HCT116 (cell line): ENCODE measurements around the gene TRDMT1. TPM values are rescaled to one million over a fixed set of nuclear protein-coding genes. Genes with fewer than 3 reads are reported as not detected.

Experiments
- ATAC-seq: fragments of 200-7000 bp; cut with Tn5 transposase; 2 replicates; pipeline ENCODE4 v1.9.1; 2020; ENCODE audit warnings: mild to moderate bottlenecking, moderate library complexity
- BruUV-seq: library from RNA; stranded (reverse); fragments of 400-500 nt; replicated peaks from 2 replicates; lab custom pipeline; 2021; lab: Mats Ljungman, UMichigan
- CTCF ChIA-PET: fragments of 300-600 bp; sonication (Branson Sonifier 250); formaldehyde crosslinking; loops from one replicate; lab custom pipeline; 2021; ENCODE audit warnings: antibody characterized with exemption; lab: Charles Lee
- POLR2A ChIA-PET: fragments of 300-600, 350-600 bp; sonication (Branson Sonifier 250); formaldehyde crosslinking; loops from one replicate; lab custom pipeline; 2021; ENCODE audit warnings: antibody characterized with exemption; lab: Charles Lee
- RAD21 ChIA-PET, 2 experiments: fragments of 300-600 bp; sonication (Branson Sonifier 250); formaldehyde crosslinking; loops; one replicate each; lab custom pipeline; 2023; ENCODE audit warnings: low total read pairs in 2 of 2; ENCODE audit not compliant: uncharacterized antibody in 2 of 2, unreplicated experiment in 2 of 2, low non-redundant PET in 1 of 2; lab: Charles Lee
- DNase-seq: peaks from one replicate; pipeline ENCODE4 v3.0.0-alpha.2; 2010; ENCODE audit warnings: low read depth, low spot score
- H2AFZ ChIP-seq: fragments of 200-600 bp; shearing (Covaris generic), sonication (generic); 2 replicates; pipeline ENCODE4 v1.6.1; 2017; ENCODE audit warnings: low read depth, mixed run types, mixed read lengths, antibody characterized with exemption, low read length; ENCODE audit not compliant: poor library complexity, severe bottlenecking
- H3K27ac ChIP-seq: 2 replicates; pipeline ENCODE4 v1.5.1; 2012; ENCODE audit warnings: low read depth, low read length
- H3K27me3 ChIP-seq: fragments of 200-600 bp; sonication (generic); 2 replicates; pipeline ENCODE4 v1.6.1; 2016; ENCODE audit warnings: mixed run types, low read length, mixed read lengths; ENCODE audit not compliant: insufficient read depth
- H3K36me3 ChIP-seq, 2 experiments: fragments of 200-500 bp in 1 of 2; fragments of 200-600 bp in 1 of 2; sonication (Bioruptor generic) in 1 of 2; sonication (generic) in 1 of 2; 2 replicates each; pipeline versions ENCODE4 v1.5.1 to v1.6.1; 2014 to 2016; ENCODE audit warnings: low read length in 2 of 2, inconsistent platforms in 1 of 2, mixed read lengths in 1 of 2, mixed run types in 1 of 2; ENCODE audit not compliant: insufficient read depth in 2 of 2, control insufficient read depth in 1 of 2
- H3K4me1 ChIP-seq, 2 experiments: fragments of 200-600 bp in 1 of 2; sonication (generic) in 1 of 2; 2 replicates each; pipeline versions ENCODE4 v1.5.1 to v1.6.1; 2012 to 2017; ENCODE audit warnings: low read length in 2 of 2, inconsistent platforms in 1 of 2, mild to moderate bottlenecking in 1 of 2, mixed read lengths in 1 of 2, mixed run types in 1 of 2, moderate library complexity in 1 of 2; ENCODE audit not compliant: insufficient read depth in 2 of 2, control insufficient read depth in 1 of 2
- H3K4me2 ChIP-seq: fragments of 200-600 bp; sonication (generic); 2 replicates; pipeline ENCODE4 v1.6.1; 2017; ENCODE audit warnings: mixed run types, low read length, mixed read lengths
- H3K4me3 ChIP-seq, 2 experiments: fragments of 200-600 bp in 1 of 2; sonication (generic) in 1 of 2; replicated peaks in 1 of 2; 2 replicates each; pipeline ENCODE4 v1.5.1; 2011 to 2016; ENCODE audit warnings: low read length in 2 of 2, control low read depth in 1 of 2, low read depth in 1 of 2, mild to moderate bottlenecking in 1 of 2, mixed read lengths in 1 of 2, mixed run types in 1 of 2
- H3K79me2 ChIP-seq: fragments of 200-600 bp; sonication (generic); 2 replicates; pipeline ENCODE4 v1.6.1; 2017; ENCODE audit warnings: mild to moderate bottlenecking, mixed run types, low read length, moderate library complexity, mixed read lengths; ENCODE audit not compliant: insufficient read depth
- H3K9ac ChIP-seq: fragments of 200-600 bp; sonication (generic); 2 replicates; pipeline ENCODE4 v1.6.1; 2016; ENCODE audit warnings: low read length, mixed read lengths
- H3K9me2 ChIP-seq: fragments of 200-600 bp; sonication (generic), shearing (Covaris generic); 2 replicates; pipeline ENCODE4 v1.6.1; 2017; ENCODE audit warnings: mixed run types, mild to moderate bottlenecking, moderate library complexity; ENCODE audit not compliant: insufficient read depth
- H3K9me3 ChIP-seq, 2 experiments: fragments of 200-500 bp in 1 of 2; fragments of 200-600 bp in 1 of 2; sonication (Bioruptor generic) in 1 of 2; sonication (generic) in 1 of 2; 2 replicates each; pipeline ENCODE4 v1.6.1; 2014 to 2017; ENCODE audit warnings: low read length in 2 of 2, mixed read lengths in 2 of 2, inconsistent platforms in 1 of 2, low read depth in 1 of 2, mild to moderate bottlenecking in 1 of 2, mixed run types in 1 of 2, moderate library complexity in 1 of 2; ENCODE audit not compliant: control insufficient read depth in 1 of 2, insufficient read depth in 1 of 2
- H4K20me1 ChIP-seq: fragments of 200-600 bp; sonication (generic), shearing (Covaris generic); 2 replicates; pipeline ENCODE4 v1.6.1; 2017; ENCODE audit warnings: mixed run types, mild to moderate bottlenecking, moderate library complexity; ENCODE audit not compliant: insufficient read depth
- CBX3 ChIP-seq: IDR thresholded peaks from 2 replicates; pipeline ENCODE4 v1.6.1; 2012; ENCODE audit warnings: low read depth
- EGR1 ChIP-seq: IDR thresholded peaks from 2 replicates; pipeline ENCODE4 v1.6.1; 2012; ENCODE audit warnings: low read depth
- ELF1 ChIP-seq: IDR thresholded peaks from 2 replicates; pipeline ENCODE4 v1.6.1; 2012; ENCODE audit warnings: low read depth, borderline replicate concordance
- EZH2 ChIP-seq: fragments of 200-600 bp; sonication (generic); IDR thresholded peaks from 2 replicates; pipeline ENCODE4 v1.6.1; 2017; ENCODE audit warnings: antibody characterized with exemption, mixed run types
- EZH2phosphoT487 ChIP-seq: fragments of 200-600 bp; IDR thresholded peaks from 2 replicates; pipeline ENCODE4 v1.6.1; 2018; ENCODE audit warnings: antibody characterized with exemption, borderline replicate concordance
- FOSL1 ChIP-seq: IDR thresholded peaks from 2 replicates; pipeline ENCODE4 v1.6.1; 2012; ENCODE audit warnings: low read depth
- JUND ChIP-seq: IDR thresholded peaks from 2 replicates; pipeline ENCODE4 v1.6.1; 2012
- POLR2A ChIP-seq: IDR thresholded peaks from 2 replicates; pipeline ENCODE4 v1.7.0; 2011; ENCODE audit warnings: borderline replicate concordance; ENCODE audit not compliant: insufficient read depth, insufficient read length; ENCODE audit errors: extremely low read depth
- POLR2AphosphoS5 ChIP-seq: IDR thresholded peaks from 2 replicates; pipeline ENCODE4 v1.6.1; 2011; ENCODE audit warnings: mild to moderate bottlenecking, low read depth, low read length, moderate library complexity
- RAD21 ChIP-seq: IDR thresholded peaks from 2 replicates; pipeline ENCODE4 v1.6.1; 2012; ENCODE audit warnings: low read depth, mild to moderate bottlenecking
- SRF ChIP-seq: IDR thresholded peaks from 2 replicates; pipeline ENCODE4 v1.6.1; 2012; ENCODE audit warnings: low read depth
- TCF7L2 ChIP-seq: IDR thresholded peaks from 2 replicates; pipeline ENCODE4 v1.7.0; 2011; ENCODE audit warnings: borderline replicate concordance, inconsistent platforms; ENCODE audit not compliant: insufficient read depth, insufficient read length; ENCODE audit errors: extremely low read depth
- YY1 ChIP-seq: IDR thresholded peaks from 2 replicates; pipeline ENCODE4 v1.6.1; 2011; ENCODE audit warnings: low read length, low read depth, moderate library complexity, mild to moderate bottlenecking; ENCODE audit not compliant: insufficient replicate concordance; ENCODE audit errors: extremely low read depth
- ZFX ChIP-seq: fragments of 450-650 bp; IDR thresholded peaks from 2 replicates; pipeline ENCODE4 v1.6.1; 2017
- intact Hi-C: fragments of 100-400 bp; cut with micrococcal nuclease; formaldehyde crosslinking; loops from 2 replicates; pipeline ENCODE4 v1.10.0; 2022
- total RNA-seq: library from RNA; stranded (reverse); gene quantifications from one replicate; pipeline ENCODE4 v1.2.1, GENCODE V29; 2021; ENCODE audit not compliant: unreplicated experiment
- TF ChIP-seq, protein P1 (sequence below): IDR thresholded peaks from 2 replicates; pipeline ENCODE4 v1.6.1; 2012
- TF ChIP-seq, protein P2 (sequence below): IDR thresholded peaks from 2 replicates; pipeline ENCODE4 v1.6.1; 2011; ENCODE audit warnings: mild to moderate bottlenecking, low read length, moderate library complexity; ENCODE audit not compliant: insufficient replicate concordance; ENCODE audit errors: extremely low read depth
- TF ChIP-seq, protein P3 (sequence below): IDR thresholded peaks from 2 replicates; pipeline ENCODE4 v1.6.1; 2012
- TF ChIP-seq, protein P4 (sequence below), 3 experiments: fragments of 200-600 bp in 1 of 3; sonication (generic) in 1 of 3; IDR thresholded peaks in 2 of 3; conservative IDR thresholded peaks in 1 of 3; 2 replicates each; pipeline ENCODE4 v1.5.1; 2012 to 2017; ENCODE audit warnings: low read depth in 2 of 3, low read length in 2 of 3, antibody characterized with exemption in 1 of 3, borderline replicate concordance in 1 of 3, control low read depth in 1 of 3, mild to moderate bottlenecking in 1 of 3, mixed read lengths in 1 of 3, mixed run types in 1 of 3, moderate library complexity in 1 of 3; ENCODE audit not compliant: insufficient read depth in 1 of 3

Gene TRDMT1
- total RNA-seq, 1 experiment from 2014 or later, result 8.6 TPM

DNA sequence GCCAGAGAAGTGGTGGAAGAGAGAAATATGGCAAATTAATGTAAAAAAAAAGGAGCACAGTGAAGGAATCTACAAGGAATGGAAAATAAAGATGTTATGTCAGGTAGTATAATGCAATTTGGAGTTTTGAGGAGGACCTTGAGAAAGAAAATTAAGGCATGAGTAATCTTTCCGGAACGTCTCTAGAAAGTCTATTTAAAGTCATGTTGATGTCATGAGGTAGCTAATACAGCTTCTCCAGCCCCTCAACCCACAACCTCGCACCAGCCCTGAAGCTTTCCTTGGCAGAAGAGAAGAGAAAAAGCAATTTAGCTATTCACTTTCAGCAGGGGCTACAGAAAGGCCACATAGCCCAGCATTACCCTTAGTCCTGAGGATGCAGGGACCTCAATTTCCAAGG lies 22.5 kb downstream of the TRDMT1 start:
- TF ChIP-seq TCF7L2 (no peak), RAD21 (no peak), FOSL1 (no peak), CBX3 (no peak), EZH2 (no peak), SRF (no peak), EGR1 (no peak), EZH2phosphoT487 (no peak), YY1 (no peak), POLR2A (no peak), ZFX (no peak), ELF1 (no peak), POLR2AphosphoS5 (no peak), JUND (no peak)
- TF ChIP-seq, protein P1, sequence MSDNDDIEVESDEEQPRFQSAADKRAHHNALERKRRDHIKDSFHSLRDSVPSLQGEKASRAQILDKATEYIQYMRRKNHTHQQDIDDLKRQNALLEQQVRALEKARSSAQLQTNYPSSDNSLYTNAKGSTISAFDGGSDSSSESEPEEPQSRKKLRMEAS, result no peak
- TF ChIP-seq, protein P2, sequence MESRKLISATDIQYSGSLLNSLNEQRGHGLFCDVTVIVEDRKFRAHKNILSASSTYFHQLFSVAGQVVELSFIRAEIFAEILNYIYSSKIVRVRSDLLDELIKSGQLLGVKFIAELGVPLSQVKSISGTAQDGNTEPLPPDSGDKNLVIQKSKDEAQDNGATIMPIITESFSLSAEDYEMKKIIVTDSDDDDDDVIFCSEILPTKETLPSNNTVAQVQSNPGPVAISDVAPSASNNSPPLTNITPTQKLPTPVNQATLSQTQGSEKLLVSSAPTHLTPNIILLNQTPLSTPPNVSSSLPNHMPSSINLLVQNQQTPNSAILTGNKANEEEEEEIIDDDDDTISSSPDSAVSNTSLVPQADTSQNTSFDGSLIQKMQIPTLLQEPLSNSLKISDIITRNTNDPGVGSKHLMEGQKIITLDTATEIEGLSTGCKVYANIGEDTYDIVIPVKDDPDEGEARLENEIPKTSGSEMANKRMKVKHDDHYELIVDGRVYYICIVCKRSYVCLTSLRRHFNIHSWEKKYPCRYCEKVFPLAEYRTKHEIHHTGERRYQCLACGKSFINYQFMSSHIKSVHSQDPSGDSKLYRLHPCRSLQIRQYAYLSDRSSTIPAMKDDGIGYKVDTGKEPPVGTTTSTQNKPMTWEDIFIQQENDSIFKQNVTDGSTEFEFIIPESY, result no peak
- TF ChIP-seq, protein P3, sequence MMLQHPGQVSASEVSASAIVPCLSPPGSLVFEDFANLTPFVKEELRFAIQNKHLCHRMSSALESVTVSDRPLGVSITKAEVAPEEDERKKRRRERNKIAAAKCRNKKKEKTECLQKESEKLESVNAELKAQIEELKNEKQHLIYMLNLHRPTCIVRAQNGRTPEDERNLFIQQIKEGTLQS, result no peak
- TF ChIP-seq, protein P4, sequence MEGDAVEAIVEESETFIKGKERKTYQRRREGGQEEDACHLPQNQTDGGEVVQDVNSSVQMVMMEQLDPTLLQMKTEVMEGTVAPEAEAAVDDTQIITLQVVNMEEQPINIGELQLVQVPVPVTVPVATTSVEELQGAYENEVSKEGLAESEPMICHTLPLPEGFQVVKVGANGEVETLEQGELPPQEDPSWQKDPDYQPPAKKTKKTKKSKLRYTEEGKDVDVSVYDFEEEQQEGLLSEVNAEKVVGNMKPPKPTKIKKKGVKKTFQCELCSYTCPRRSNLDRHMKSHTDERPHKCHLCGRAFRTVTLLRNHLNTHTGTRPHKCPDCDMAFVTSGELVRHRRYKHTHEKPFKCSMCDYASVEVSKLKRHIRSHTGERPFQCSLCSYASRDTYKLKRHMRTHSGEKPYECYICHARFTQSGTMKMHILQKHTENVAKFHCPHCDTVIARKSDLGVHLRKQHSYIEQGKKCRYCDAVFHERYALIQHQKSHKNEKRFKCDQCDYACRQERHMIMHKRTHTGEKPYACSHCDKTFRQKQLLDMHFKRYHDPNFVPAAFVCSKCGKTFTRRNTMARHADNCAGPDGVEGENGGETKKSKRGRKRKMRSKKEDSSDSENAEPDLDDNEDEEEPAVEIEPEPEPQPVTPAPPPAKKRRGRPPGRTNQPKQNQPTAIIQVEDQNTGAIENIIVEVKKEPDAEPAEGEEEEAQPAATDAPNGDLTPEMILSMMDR (IDR thresholded peaks at IDR 0.05 in 2 of 3, conservative IDR thresholded peaks at IDR 0.05 in 1 of 3; ENCODE audit: borderline replicate concordance in 1 of 3, insufficient read depth in 1 of 3, low read depth in 2 of 3, low read length in 2 of 3), result no peak
- no peak overlapping the region for H3K4me3 ChIP-seq
- no peaks in the 10 kb centered on the region for H3K79me2 ChIP-seq
- RAD21 ChIA-PET, result no interaction called here
- H2AFZ ChIP-seq, result no peak overlapping the region
- DNase-seq (no peak), ATAC-seq (no peak)
- H3K27me3 ChIP-seq, result no peaks in the 10 kb centered on the region
- H3K4me2 ChIP-seq, result no peak overlapping the region
- intact Hi-C loops, result no loop called here
- peaks cover 0 to 5% of the 10 kb centered on the region in 2 experiments; a peak in 1 of 4 replicates for H3K4me1 ChIP-seq
- no peaks in the 10 kb centered on the region for H3K9me3 ChIP-seq
- no peaks in the 10 kb centered on the region for H4K20me1 ChIP-seq
- no peaks in the 10 kb centered on the region for H3K36me3 ChIP-seq
- H3K9me2 ChIP-seq, result no peaks in the 10 kb centered on the region
- CTCF ChIA-PET, result no interaction called here
- H3K27ac ChIP-seq, result no peak overlapping the region
- BruUV-seq, result no TSS peak
- POLR2A ChIA-PET, result no interaction called here
- H3K9ac ChIP-seq, result no peak overlapping the region
